ENCODE data around the gene HUNK. TPM values are rescaled to one million over a fixed set of nuclear protein-coding genes. Genes with fewer than 3 reads are reported as not detected.
"Not testable (repeated sequence)": the region's sequence is repeated elsewhere in the genome, so short reads cannot be mapped to it uniquely, and the experiment has no call there.

Gene HUNK
- total RNA-seq, 4 donors from 2014 or later: 1.6 to 7.0 (median 3.4) TPM

- Histone ChIP-seq H3K27ac (no peak overlapping the region), H3K4me3 (no peak overlapping the region), H3K9me3 (no peaks in the 10 kb centered on the region), H3K27me3 (no peaks in the 10 kb centered on the region), H3K36me3 (no peaks in the 10 kb centered on the region), H3K4me1 (no peaks in the 10 kb centered on the region)
- no peak for DNase-seq
- TF ChIP-seq CTCF (IDR thresholded peaks at IDR 0.05): no peak
- TF ChIP-seq POLR2A (IDR thresholded peaks at IDR 0.05): no peak
Observed at GRCh38 chr21:31943561-31943960, 70.7 kb downstream of the HUNK start.

- Histone ChIP-seq H3K27me3 (no peaks in the 10 kb centered on the region), H3K36me3 (no peaks in the 10 kb centered on the region), H3K27ac (no peak overlapping the region), H3K4me1 (no peaks in the 10 kb centered on the region), H3K4me3 (no peak overlapping the region), H3K9me3 (no peaks in the 10 kb centered on the region)
- TF ChIP-seq CTCF (IDR thresholded peaks at IDR 0.05) (no peak), POLR2A (IDR thresholded peaks at IDR 0.05) (no peak)
- no peak for DNase-seq
Observed at GRCh38 chr21:31945141-31945540, 72.3 kb downstream of the HUNK start.

- Histone ChIP-seq H3K27me3 (no peaks in the 10 kb centered on the region), H3K36me3 (no peaks in the 10 kb centered on the region), H3K9me3 (no peaks in the 10 kb centered on the region), H3K27ac (no peak overlapping the region), H3K4me3 (no peak overlapping the region), H3K4me1 (no peaks in the 10 kb centered on the region)
- TF ChIP-seq CTCF (IDR thresholded peaks at IDR 0.05): no peak
- TF ChIP-seq POLR2A (IDR thresholded peaks at IDR 0.05): no peak
- DNase-seq: no peak
Observed at GRCh38 chr21:31945546-31945945, 72.7 kb downstream of the HUNK start.

- Histone ChIP-seq H3K9me3 (no peaks in the 10 kb centered on the region), H3K4me3 (no peak overlapping the region), H3K27me3 (no peaks in the 10 kb centered on the region), H3K27ac (no peak overlapping the region), H3K4me1 (no peaks in the 10 kb centered on the region), H3K36me3 (no peaks in the 10 kb centered on the region)
- DNase-seq: no peak
- TF ChIP-seq CTCF (IDR thresholded peaks at IDR 0.05): no peak
Observed at GRCh38 chr21:31946231-31946630, 73.4 kb downstream of the HUNK start.

- not testable (repeated sequence) for H3K4me1 ChIP-seq, H3K27ac ChIP-seq, H3K9me3 ChIP-seq, H3K4me3 ChIP-seq, H3K27me3 ChIP-seq, DNase-seq, H3K36me3 ChIP-seq
Observed at GRCh38 chr21:31946876-31947550, 74.2 kb downstream of the HUNK start.

GRCh38 chr21:31948676-31949075, 75.9 kb downstream of the HUNK start:
- no peak overlapping the region for H3K4me3 ChIP-seq
- no peaks in the 10 kb centered on the region for H3K27me3 ChIP-seq
- H3K4me1 ChIP-seq: no peaks in the 10 kb centered on the region
- H3K9me3 ChIP-seq: no peaks in the 10 kb centered on the region
- H3K36me3 ChIP-seq: no peaks in the 10 kb centered on the region
- no peak overlapping the region for H3K27ac ChIP-seq
- TF ChIP-seq POLR2A (IDR thresholded peaks at IDR 0.05) (no peak), CTCF (IDR thresholded peaks at IDR 0.05) (no peak)
- no peak for DNase-seq
